ENCODE data around the gene PODXL2.

Gene PODXL2

DNA sequence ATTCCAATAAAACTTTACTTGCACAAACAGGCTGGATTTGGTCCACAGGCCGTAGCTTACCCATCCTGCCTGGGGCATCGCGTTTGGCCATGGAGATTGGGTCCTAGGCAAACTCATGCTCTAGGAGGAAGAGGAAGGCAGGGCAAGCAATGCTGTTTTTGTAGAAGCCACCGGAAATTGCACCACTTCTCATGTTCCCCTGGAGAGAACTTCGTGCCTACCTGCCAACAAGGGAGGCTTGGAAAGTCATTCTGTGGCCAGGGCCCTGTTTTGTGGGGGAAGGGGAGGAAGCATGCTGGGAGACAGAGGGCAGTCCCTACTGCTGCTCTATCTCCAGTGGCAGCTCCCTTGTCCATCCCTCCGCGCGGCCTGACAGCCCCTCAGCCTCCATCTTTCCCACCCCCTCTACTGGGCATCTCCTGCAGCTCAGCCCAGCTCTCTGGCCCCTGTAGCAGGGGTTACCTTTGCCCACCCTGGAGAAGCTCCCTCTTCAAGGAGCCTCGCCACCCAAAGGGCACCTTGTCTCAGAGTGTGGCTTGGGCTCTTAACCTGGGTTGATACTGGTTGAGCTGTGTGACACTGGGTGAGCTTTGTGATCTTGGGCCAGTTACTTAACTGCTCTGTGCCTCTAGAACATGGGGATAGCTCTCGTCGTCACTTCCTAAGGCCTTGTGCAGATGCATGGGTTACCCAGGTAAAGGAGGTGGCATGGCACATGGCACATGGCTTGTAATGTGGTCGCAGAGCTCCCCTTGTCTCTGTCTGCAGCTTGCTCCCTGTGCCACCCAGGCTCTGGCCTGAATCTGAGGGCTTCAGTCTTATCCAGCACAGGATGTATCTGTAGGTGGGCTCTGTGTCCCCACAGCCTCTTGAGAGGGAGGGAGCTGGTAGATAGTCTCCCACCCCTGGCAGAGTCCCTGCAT, 49.9 kb downstream of the PODXL2 start:
- H3K27ac ChIP-seq (replicated peaks), result peak overlapping the region; percentile 61
- DNase-seq (ENCODE audit: low read depth in 1 of 2, low spot score in 1 of 2), result peak; percentile 94 to 96
- H3K4me3 ChIP-seq (replicated peaks; ENCODE audit: insufficient read depth, low read length), result no peak overlapping the region
- TF ChIP-seq, protein P1, sequence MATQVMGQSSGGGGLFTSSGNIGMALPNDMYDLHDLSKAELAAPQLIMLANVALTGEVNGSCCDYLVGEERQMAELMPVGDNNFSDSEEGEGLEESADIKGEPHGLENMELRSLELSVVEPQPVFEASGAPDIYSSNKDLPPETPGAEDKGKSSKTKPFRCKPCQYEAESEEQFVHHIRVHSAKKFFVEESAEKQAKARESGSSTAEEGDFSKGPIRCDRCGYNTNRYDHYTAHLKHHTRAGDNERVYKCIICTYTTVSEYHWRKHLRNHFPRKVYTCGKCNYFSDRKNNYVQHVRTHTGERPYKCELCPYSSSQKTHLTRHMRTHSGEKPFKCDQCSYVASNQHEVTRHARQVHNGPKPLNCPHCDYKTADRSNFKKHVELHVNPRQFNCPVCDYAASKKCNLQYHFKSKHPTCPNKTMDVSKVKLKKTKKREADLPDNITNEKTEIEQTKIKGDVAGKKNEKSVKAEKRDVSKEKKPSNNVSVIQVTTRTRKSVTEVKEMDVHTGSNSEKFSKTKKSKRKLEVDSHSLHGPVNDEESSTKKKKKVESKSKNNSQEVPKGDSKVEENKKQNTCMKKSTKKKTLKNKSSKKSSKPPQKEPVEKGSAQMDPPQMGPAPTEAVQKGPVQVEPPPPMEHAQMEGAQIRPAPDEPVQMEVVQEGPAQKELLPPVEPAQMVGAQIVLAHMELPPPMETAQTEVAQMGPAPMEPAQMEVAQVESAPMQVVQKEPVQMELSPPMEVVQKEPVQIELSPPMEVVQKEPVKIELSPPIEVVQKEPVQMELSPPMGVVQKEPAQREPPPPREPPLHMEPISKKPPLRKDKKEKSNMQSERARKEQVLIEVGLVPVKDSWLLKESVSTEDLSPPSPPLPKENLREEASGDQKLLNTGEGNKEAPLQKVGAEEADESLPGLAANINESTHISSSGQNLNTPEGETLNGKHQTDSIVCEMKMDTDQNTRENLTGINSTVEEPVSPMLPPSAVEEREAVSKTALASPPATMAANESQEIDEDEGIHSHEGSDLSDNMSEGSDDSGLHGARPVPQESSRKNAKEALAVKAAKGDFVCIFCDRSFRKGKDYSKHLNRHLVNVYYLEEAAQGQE (IDR thresholded peaks at IDR 0.05; ENCODE audit: insufficient replicate concordance, low read depth), result no peak
- TF ChIP-seq, protein P2, sequence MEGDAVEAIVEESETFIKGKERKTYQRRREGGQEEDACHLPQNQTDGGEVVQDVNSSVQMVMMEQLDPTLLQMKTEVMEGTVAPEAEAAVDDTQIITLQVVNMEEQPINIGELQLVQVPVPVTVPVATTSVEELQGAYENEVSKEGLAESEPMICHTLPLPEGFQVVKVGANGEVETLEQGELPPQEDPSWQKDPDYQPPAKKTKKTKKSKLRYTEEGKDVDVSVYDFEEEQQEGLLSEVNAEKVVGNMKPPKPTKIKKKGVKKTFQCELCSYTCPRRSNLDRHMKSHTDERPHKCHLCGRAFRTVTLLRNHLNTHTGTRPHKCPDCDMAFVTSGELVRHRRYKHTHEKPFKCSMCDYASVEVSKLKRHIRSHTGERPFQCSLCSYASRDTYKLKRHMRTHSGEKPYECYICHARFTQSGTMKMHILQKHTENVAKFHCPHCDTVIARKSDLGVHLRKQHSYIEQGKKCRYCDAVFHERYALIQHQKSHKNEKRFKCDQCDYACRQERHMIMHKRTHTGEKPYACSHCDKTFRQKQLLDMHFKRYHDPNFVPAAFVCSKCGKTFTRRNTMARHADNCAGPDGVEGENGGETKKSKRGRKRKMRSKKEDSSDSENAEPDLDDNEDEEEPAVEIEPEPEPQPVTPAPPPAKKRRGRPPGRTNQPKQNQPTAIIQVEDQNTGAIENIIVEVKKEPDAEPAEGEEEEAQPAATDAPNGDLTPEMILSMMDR (IDR thresholded peaks at IDR 0.05; ENCODE audit: insufficient read depth, low read length), result no peak
- TF ChIP-seq SPI1 (IDR thresholded peaks at IDR 0.05; ENCODE audit: borderline replicate concordance, low read depth) (peak; percentile 83; the same call in 1 of the 2 replicates), POLR2AphosphoS5 (IDR thresholded peaks at IDR 0.05; ENCODE audit: low read depth) (peak; percentile 68), GABPA (IDR thresholded peaks at IDR 0.05; ENCODE audit: low read depth) (peak; percentile 82)
- H3K27me3 ChIP-seq (ENCODE audit: insufficient read depth, poor library complexity, severe bottlenecking), result no peaks in the 10 kb centered on the region

DNA sequence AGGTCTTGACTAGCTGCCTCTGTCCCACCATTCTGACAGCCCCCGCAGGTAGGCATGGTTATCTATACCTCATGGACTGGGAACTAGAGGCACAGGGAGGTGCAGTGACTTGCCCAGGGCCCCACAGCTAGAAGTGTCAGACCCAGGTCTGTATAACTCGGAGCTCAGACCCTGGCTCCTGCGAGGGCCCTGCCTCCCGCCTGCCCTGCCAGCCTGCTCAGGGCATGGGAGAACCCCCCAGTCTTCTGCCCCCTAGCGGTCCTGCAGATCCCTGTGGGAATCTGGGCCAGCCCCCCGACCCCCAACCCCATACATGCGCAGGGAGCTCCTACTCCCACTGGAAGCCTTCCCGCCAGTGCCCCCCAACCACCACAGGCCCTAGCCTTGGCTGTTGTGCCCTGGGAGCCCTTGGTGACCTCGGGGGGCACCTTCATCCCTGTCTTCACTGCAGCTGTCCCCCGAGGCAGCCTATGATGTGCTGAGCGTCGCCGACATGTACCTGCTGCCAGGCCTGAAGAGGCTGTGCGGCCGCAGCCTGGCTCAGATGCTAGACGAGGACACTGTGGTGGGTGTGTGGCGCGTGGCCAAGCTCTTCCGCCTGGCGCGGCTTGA, 50.7 kb downstream of the PODXL2 start:
- H3K27me3 ChIP-seq (ENCODE audit: insufficient read depth, poor library complexity, severe bottlenecking), result no peaks in the 10 kb centered on the region

DNA sequence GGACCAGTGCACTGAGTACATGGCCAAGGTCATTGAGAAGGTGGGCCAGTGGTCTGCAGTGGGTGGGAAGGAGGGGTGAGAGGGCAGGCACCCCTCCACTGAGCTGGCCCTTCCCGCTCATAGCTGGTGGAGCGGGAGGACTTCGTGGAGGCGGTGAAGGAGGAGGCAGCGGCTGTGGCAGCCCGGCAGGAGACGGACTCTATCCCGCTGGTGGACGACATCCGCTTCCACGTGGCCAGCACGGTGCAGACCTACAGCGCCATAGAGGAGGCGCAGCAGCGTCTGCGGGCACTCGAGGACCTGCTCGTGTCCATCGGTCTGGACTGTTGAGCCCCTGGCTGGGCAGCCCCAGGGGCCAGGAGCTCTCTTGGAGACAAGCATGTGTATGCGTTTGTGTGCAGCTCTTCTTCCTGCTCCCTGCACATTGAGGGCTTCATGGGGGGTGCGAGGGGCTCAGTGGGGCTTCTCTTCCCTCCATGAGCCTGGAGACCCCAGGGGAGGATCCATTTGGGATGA, 51.2 kb downstream of the PODXL2 start:
- TF ChIP-seq POLR2AphosphoS5 (IDR thresholded peaks at IDR 0.05; ENCODE audit: low read depth), result no peak
- TF ChIP-seq, protein P1 (IDR thresholded peaks at IDR 0.05; ENCODE audit: insufficient replicate concordance, low read depth), result no peak
- TF ChIP-seq SPI1 (IDR thresholded peaks at IDR 0.05; ENCODE audit: borderline replicate concordance, low read depth), result no peak
- TF ChIP-seq GABPA (IDR thresholded peaks at IDR 0.05; ENCODE audit: low read depth), result no peak
- no peak overlapping the region for H3K27ac ChIP-seq (replicated peaks)
- H3K27me3 ChIP-seq (ENCODE audit: insufficient read depth, poor library complexity, severe bottlenecking), result no peaks in the 10 kb centered on the region
- no peak overlapping the region for H3K4me3 ChIP-seq (replicated peaks; ENCODE audit: insufficient read depth, low read length)
- no peak for DNase-seq (ENCODE audit: low read depth in 1 of 2, low spot score in 1 of 2)

More for the DNA sequence above, 50.7 kb downstream of the PODXL2 start:
- DNase-seq (ENCODE audit: low read depth in 1 of 2, low spot score in 1 of 2), result no peak
- peak overlapping the region; percentile 61 for H3K27ac ChIP-seq (replicated peaks)
- no peak overlapping the region for H3K4me3 ChIP-seq (replicated peaks; ENCODE audit: insufficient read depth, low read length)
- TF ChIP-seq POLR2AphosphoS5 (IDR thresholded peaks at IDR 0.05; ENCODE audit: low read depth), result no peak
- TF ChIP-seq, protein P2 (IDR thresholded peaks at IDR 0.05; ENCODE audit: insufficient read depth, low read length), result no peak
- TF ChIP-seq, protein P1 (IDR thresholded peaks at IDR 0.05; ENCODE audit: insufficient replicate concordance, low read depth), result no peak

Data from HL-60 (cell line).